SJCRH30 (cell line): Measurements from ENCODE around the gene CD81. TPM values are rescaled to one million over a fixed set of nuclear protein-coding genes. Genes with fewer than 3 reads are reported as not detected.
A peak's percentile ranks its signal among the peaks of the same experiment; 100 is the strongest.

ENCODE experiments used
- DNase-seq, 2 experiments: peaks; one replicate each; pipeline ENCODE4 v3.0.0-alpha.2; 2015 to 2020
- H3K27ac ChIP-seq: fragments of 250-450 bp; sonication (Bioruptor Pico); 2 replicates; pipeline ENCODE4 v1.5.1; 2020; ENCODE audit warnings: mild to moderate bottlenecking, moderate library complexity
- H3K27me3 ChIP-seq: fragments of 250-450 bp; sonication (Bioruptor Pico); 2 replicates; pipeline ENCODE4 v1.5.1; 2020; ENCODE audit warnings: mild to moderate bottlenecking, moderate library complexity
- H3K36me3 ChIP-seq: fragments of 250-450 bp; sonication (Bioruptor Pico); 2 replicates; pipeline ENCODE4 v1.5.1; 2020; ENCODE audit warnings: mild to moderate bottlenecking, moderate library complexity
- H3K4me1 ChIP-seq: fragments of 250-450 bp; sonication (Bioruptor Pico); 2 replicates; pipeline ENCODE4 v1.5.1; 2020; ENCODE audit warnings: mild to moderate bottlenecking, moderate library complexity
- H3K4me3 ChIP-seq: fragments of 250-450 bp; sonication (Bioruptor Pico); 2 replicates; pipeline ENCODE4 v1.5.1; 2020; ENCODE audit warnings: mild to moderate bottlenecking, moderate library complexity
- H3K9me3 ChIP-seq: fragments of 250-450 bp; sonication (Bioruptor Pico); replicated peaks from 2 replicates; pipeline ENCODE4 v1.5.1; 2020; ENCODE audit warnings: mild to moderate bottlenecking, moderate library complexity
- total RNA-seq: library from RNA; depleted of rRNA; stranded (reverse); fragments of >200 nt; shearing (Covaris generic); gene quantifications from 2 replicates; pipeline ENCODE4 v1.2.3, GENCODE V29; 2014

Gene CD81
- total RNA-seq, 1 experiment from 2014 or later = 95.3 TPM

DNA sequence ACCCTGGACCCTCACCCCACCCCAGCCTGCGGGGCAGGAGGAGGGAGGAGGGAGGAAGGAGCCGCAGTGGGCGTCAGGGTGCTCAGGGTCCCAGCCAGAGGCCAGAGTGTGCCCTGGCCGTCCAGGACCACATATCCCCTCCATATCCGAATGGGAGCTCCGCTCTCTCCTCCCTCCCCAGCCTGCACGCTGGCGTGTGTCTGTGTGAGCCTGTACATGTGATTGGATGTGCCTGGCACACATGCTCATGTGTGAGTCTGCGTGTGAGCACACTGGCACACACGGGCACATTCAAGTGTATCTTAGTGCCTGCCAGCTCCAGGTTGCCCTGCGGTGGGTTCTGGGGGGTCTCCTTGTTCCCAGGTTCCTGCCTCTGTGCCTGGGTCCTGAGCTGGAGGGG, 31.6 kb downstream of the CD81 start:
- Histone ChIP-seq H3K27ac (no peak overlapping the region), H3K9me3 (no peaks in the 10 kb centered on the region), H3K4me3 (no peak overlapping the region), H3K4me1 (no peaks in the 10 kb centered on the region), H3K36me3 (no peaks in the 10 kb centered on the region), H3K27me3 (peaks cover 24% of the 10 kb centered on the region)
- DNase-seq = no peak

DNA sequence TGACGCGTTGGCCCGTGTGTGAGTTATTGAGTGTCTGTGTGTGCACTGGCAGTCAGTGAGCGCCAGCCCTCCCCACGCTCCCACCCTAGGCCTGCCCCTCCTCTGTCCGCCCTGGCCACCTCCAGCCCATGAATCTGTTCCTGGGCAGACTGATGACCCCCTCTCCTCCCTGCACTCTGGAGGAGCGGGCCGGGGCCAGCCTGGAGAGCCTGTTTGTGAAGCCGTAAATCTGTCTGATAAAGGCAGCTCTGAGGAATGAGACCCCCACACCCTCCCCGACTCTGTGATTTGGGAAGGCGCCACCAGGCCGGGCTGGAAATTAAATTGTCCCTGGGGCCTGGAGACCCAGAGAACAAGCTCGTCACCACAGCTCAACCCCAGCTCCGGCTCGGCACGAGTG, 32.0 kb downstream of the CD81 start:
- H3K36me3 ChIP-seq = no peaks in the 10 kb centered on the region
- H3K9me3 ChIP-seq = no peaks in the 10 kb centered on the region
- DNase-seq = no peak
- H3K4me1 ChIP-seq = no peaks in the 10 kb centered on the region
- no peak overlapping the region for H3K27ac ChIP-seq
- H3K4me3 ChIP-seq = no peak overlapping the region
- H3K27me3 ChIP-seq = peaks cover 24% of the 10 kb centered on the region

DNA sequence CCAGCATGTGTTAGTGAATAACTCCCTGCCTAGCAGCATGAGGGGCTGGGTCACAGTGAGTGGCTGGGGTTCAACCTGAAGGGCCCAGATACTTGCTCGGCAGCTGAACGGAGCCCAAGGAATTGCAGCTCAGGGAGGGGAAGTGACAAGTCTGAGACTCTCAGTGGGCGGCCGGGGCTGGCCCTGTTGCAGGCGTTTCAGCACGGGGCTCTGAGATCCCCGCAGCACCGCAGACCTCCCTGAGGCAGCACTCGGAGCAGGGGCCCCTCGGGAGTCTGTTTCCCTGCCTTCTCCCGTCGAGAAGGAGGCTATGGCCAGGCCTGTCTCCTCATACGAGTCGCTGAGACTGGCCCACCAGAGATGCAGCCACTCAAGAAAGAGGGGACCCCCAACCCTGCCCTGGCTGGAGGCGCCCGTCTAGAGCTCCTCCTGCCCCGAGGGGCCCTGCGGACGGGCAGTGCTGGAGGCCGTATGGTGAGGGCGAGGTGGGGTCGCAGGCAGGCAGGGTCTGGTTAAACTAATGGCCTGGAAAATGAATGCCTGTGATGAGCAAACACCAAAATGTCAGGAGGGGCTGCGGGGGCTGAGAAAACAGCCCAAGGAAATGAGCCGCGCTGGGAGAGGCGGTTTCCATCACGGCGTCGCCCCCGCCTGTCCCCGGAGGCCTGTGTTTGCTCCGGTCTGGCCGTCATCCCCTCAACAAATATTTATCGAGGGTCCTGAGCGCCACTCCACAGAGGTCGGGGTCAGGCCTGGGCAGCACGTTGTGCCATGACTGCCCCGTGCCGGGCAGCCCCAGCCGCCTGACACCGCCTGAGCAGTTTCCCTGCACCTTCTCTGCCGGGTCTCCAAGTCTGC, 32.7 kb downstream of the CD81 start:
- Histone ChIP-seq H3K27ac (no peak overlapping the region), H3K9me3 (no peaks in the 10 kb centered on the region), H3K4me1 (no peaks in the 10 kb centered on the region), H3K36me3 (no peaks in the 10 kb centered on the region), H3K27me3 (peaks cover 24% of the 10 kb centered on the region), H3K4me3 (no peak overlapping the region)
- DNase-seq = no peak

DNA sequence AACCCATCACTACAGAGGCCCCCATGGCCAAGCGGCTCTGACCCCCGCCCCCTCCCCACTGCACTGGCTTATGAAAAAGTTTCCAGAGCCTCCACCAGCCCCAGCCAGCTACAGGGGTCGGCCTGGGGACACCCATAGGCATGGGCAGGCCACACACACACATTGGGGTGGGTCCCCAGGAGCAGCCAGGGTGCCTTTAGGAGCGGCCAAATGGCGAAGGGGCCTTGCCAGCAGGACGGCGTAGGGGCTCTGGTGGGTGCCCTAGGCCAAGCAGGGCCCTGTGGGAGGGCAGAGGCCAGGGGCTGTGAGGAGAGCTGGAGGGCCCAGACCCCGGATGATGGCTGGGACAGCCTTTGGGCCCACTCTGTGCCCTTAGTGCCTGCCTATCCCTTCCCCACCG, 33.5 kb downstream of the CD81 start:
- Histone ChIP-seq H3K9me3 (no peaks in the 10 kb centered on the region), H3K27me3 (peaks cover 24% of the 10 kb centered on the region), H3K4me3 (no peak overlapping the region), H3K36me3 (no peaks in the 10 kb centered on the region), H3K4me1 (no peaks in the 10 kb centered on the region), H3K27ac (no peak overlapping the region)
- DNase-seq = no peak

DNA sequence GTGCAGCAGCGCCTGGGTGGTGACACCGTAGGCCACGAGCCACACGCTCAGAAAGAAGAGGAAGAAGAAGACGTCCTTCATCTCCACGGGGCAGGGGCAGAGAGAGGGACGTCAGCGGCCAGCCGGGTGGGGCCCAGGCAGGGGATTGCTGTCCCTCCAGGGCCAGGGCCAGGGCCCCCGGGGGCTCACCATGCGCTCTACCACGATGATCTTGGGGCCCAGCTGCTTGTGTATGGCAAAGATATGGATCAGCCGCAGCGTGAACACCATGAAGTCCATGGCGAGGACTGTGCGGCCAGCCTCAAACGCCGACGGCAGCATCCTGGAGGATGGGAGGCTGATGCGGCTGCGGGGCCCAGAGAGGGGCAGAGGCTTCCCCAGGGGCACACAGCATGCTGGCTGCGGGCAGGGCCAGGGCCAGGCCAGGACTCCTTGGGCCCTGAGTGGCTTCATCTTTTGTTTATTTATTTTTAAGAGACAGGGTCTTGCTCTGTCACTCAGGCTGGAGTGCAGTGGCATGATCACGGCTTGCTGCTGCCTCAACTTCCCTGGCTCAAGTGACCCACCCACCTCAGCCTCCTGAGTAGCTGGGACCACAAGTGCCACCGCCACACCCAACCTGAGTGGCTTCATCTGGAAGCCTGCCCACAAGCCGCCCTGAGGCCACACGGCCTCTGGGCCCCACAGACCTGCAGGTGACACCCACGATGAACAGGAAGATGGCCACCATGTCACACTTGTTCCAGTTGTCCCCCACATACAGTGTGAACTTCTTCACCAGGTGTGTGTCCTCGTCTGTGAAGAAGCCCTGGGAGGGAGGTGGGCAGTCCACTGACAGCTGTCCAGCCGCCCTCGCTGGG, 34.6 kb downstream of the CD81 start:
- Histone ChIP-seq H3K27ac (no peak overlapping the region), H3K27me3 (peaks cover 31% of the 10 kb centered on the region), H3K4me1 (no peaks in the 10 kb centered on the region), H3K9me3 (no peaks in the 10 kb centered on the region), H3K4me3 (no peak overlapping the region), H3K36me3 (no peaks in the 10 kb centered on the region)
- DNase-seq = no peak

DNA sequence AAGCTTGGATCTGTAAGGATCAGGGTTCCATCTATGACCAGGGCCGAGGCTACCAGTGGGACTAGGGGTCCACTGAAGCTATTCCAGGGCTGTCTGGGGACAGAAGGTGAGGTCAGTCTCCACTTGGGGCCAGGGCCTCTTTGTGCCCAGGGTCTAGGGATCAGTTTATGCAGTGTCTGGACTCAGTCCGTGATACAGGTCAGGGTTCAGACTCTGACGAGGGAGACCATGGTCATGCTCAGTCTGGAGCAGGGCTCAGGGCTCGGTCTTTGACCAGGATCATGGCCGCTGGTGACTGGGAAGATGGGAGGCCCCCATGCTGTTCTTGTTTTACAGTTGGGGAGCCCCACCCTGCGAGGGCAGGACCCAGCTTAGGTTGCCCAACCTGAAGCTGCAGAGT, 35.2 kb downstream of the CD81 start:
- Histone ChIP-seq H3K4me3 (no peak overlapping the region), H3K27ac (no peak overlapping the region), H3K36me3 (no peaks in the 10 kb centered on the region), H3K9me3 (no peaks in the 10 kb centered on the region), H3K4me1 (no peaks in the 10 kb centered on the region), H3K27me3 (peaks cover 31% of the 10 kb centered on the region)
- no peak for DNase-seq

DNA sequence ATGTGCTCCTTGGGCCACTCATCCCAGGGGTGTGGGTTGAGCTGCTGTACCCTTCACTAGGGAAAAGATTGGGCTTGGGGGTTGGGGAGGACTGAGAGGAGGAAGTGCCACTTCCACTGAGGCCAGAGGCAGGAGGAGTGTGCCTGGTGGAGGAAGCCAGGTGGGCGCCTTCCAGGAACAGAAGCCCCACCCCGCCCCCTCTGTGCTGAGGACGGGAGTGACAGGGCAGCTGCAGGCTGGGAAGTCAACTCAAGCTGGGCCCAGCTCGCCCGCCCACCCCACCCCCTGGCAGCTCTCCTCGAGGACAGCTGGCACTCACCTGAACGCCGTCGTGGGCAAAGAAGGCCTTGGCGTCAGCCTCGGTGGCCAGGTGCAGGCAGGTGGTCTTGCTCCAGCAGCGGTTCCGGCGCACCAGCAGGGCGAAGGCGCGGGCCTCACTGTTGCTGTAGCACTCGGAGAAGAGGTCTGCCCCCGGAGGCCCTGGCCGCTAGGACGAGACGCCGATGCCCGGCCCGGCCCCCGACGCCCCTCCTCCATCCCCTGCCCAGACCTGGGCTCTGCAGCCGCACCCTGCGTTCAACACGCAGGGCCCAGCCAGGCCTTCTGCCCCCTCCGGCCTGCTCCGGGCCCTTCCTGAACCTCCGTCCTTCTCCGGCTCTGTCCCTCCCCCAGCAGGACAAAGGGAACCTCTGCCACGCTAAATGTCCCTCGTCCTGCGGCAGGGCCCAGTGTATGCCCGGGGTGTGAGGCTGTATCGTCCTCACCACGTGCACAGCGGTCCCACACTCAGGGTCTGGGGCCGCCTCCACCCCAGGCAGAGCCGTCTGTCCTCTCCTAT, 36.9 kb downstream of the CD81 start:
- peak in 1 of 2 experiments; percentile 33 for DNase-seq
- H3K27me3 ChIP-seq = peaks cover 24% of the 10 kb centered on the region
- no peaks in the 10 kb centered on the region for H3K36me3 ChIP-seq
- H3K4me3 ChIP-seq = no peak overlapping the region
- no peaks in the 10 kb centered on the region for H3K4me1 ChIP-seq
- H3K9me3 ChIP-seq = no peaks in the 10 kb centered on the region
- H3K27ac ChIP-seq = no peak overlapping the region

DNA sequence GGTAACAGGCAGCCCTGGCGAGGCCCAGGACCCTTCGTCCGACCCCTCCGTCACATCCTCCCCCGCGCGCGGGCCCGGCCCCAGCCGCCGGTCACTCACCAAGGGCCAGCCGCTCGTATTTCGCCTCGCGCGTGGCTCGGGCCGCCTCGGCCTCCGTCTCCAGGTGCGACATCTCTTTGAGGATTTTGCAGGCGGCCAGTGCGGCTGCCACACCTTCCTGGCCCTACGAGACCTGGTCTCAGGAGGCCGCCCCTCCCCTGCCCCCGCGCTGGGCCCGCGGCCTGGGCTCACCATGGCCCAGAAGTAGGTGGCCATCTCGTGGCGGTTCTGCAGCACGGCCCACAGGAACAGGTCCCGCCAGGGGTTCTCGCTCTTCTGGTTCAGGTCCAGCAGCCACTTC, 37.5 kb downstream of the CD81 start:
- H3K36me3 ChIP-seq = no peaks in the 10 kb centered on the region
- no peak for DNase-seq
- H3K9me3 ChIP-seq = no peaks in the 10 kb centered on the region
- peaks cover 19% of the 10 kb centered on the region for H3K27me3 ChIP-seq
- no peaks in the 10 kb centered on the region for H3K4me1 ChIP-seq
- H3K4me3 ChIP-seq = no peak overlapping the region
- no peak overlapping the region for H3K27ac ChIP-seq

DNA sequence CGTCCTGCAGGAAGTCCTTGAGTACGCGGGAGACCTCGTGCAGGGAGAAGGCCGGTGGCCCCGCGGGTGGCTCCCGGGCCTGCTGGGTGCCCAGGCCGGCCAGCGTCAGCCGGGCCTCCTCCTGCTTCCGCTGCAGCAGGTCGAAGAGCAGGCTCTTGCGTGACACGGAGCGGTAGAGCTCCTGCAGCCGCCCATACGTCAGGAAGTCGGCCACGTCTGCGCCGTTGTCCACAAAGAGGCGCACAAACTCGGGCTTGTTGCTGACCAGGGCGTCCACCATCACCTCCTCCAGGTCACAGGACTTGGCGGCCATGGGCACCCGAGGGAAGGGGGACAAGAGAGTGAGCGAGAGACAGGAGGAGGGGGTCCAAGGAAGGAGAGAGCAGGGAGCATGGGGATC, 38.1 kb downstream of the CD81 start:
- H3K27ac ChIP-seq = no peak overlapping the region
- H3K36me3 ChIP-seq = no peaks in the 10 kb centered on the region
- no peak overlapping the region for H3K4me3 ChIP-seq
- DNase-seq = no peak
- H3K27me3 ChIP-seq = peaks cover 13% of the 10 kb centered on the region
- H3K9me3 ChIP-seq = no peaks in the 10 kb centered on the region
- no peaks in the 10 kb centered on the region for H3K4me1 ChIP-seq

DNA sequence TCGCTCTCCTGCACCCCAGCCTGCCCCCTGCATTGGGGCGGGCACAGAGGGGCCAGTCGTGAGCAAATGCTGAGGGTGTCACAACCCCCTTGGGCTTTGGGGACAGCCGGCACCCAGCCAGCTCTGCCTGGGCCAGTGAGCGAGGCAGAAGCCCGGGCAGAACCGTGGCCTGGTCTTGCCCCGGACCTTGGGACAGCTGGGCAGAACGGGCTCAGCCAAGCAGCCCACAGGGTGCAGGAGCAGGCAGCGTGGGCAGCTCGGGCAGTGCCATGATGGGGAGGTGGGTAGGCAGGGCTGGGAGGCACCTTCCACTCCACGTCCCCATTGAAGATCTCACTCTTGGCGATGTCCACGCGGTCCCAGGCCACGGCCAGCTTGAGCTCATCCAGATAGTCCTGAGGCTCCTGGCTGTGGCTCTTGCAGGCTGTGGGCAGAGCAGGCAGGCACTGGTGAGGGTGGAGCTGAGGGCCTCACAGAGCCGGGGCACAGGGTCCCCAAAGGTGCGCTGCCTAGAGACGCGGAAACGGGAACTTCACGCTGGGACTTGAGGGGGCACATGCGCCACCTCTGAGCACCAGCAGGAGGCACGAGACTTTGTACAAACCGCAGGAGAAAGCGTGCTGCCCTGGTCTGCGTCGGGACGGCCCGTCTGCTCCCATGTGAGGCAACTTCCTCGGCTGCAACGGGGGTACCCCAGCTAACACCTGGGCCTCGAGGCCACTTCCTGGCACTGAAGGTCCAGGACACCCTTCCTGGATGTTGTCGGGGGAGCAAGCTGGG, 38.7 kb downstream of the CD81 start:
- Histone ChIP-seq H3K4me1 (no peaks in the 10 kb centered on the region), H3K36me3 (no peaks in the 10 kb centered on the region), H3K4me3 (no peak overlapping the region), H3K27ac (no peak overlapping the region), H3K9me3 (no peaks in the 10 kb centered on the region), H3K27me3 (0 out of 2 replicates have a peak, but pooled peaks cover 9% of the 10 kb centered on the region)
- DNase-seq = no peak

DNA sequence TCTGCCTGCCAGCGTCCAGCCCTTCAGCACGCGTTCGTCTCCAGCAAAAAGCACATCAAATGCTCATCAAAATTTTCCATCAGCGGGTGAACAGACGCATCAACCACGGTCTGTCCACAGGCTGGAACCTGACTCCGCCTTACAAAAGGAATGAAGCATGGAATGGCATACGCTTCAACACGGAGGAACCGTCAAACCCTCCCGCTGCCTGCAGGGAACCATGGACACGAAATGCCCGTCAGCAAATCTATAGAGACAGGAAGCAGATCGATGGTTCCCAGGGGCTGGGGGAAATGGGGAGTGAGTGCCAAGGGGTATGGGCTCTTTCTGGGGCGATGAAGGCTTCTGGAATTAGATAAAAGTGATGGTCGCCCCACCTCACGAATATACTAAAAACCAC, 39.7 kb downstream of the CD81 start:
- Histone ChIP-seq H3K27me3 (0 out of 2 replicates have a peak, but pooled peaks cover 6% of the 10 kb centered on the region), H3K9me3 (no peaks in the 10 kb centered on the region), H3K4me3 (no peak overlapping the region), H3K27ac (no peak overlapping the region), H3K36me3 (no peaks in the 10 kb centered on the region), H3K4me1 (no peaks in the 10 kb centered on the region)
- DNase-seq = no peak

DNA sequence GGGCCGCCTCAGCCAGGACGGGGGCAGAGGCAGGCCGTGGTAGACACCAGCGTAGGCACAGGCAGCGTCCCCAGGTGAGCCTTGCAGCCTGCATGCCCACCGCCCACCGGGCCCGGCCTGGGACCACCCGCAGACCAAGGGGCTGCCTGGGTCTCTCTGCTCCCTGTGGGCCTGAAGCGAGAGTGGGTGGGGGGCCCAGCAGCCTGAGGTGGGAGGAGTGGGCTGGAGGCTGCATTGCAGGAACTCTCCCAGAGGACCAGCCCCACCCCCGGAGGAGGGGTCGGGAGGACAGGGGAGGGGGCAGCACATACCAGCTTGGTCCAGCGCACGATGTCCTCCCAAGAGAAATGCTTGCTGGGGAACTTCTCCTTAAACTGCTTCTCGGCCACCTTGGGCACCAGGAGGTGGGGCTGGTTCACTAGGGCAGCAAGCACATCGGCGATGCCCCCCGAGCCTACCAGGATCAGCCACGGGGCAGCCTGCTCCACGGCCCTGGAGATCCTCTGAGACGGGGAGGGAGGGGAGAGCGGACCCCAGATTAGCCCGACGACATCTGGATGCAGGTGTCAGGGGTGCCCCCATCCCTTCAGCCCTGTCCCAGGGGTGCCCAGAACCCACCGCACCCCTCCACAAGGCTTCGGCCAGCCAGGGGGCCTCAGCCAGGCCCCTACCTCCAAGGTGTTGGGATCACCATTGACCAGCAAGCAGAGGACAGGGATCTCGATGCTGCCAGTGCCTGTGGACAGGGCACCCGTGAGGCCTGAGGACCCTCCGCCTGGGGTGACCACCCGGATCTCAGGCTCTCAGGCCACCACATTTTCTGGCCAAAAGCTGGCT, 41.0 kb downstream of the CD81 start:
- H3K27ac ChIP-seq = no peak overlapping the region
- DNase-seq = no peak
- H3K36me3 ChIP-seq = no peaks in the 10 kb centered on the region
- 0 out of 2 replicates have a peak, but pooled peaks cover 6% of the 10 kb centered on the region for H3K27me3 ChIP-seq
- no peaks in the 10 kb centered on the region for H3K9me3 ChIP-seq
- H3K4me3 ChIP-seq = no peak overlapping the region
- H3K4me1 ChIP-seq = no peaks in the 10 kb centered on the region

DNA sequence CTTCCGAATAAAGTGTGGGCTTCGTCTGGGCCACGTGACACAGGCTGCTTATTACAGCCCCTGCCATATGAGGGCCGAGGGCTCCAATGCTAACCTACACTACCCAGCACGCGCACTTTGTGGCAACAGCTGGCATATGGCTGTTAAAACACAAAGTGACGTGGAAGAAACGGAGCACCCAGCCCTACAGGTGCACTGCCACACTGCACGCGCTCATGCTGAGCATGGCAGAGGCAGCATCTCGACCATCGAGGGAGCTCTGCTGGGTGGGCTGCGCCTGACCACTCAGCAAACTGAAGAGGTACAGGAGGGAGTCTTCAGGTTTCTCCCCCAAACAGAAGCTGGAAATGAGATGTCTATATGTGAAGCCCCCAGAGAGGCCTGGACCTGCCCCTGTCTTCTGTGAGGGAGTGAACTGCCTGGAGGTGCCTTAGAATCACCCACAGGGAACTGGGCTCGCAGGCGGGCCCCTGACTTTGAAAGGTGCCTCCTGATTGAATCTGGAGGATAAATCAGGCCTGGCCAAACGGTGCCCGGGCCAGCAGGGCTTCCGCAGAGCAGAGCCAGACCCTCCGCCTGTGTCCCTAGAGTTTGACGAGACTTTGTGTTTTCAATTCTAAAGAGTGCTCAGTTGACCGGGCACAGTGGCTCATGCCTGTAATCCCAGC, 41.7 kb downstream of the CD81 start:
- Histone ChIP-seq H3K4me3 (no peak overlapping the region), H3K9me3 (no peaks in the 10 kb centered on the region), H3K4me1 (no peaks in the 10 kb centered on the region), H3K27me3 (peaks cover 6% of the 10 kb centered on the region; the same call in 1 of the 2 replicates), H3K36me3 (no peaks in the 10 kb centered on the region), H3K27ac (no peak overlapping the region)
- DNase-seq = no peak
